Stimulated activated CD8-positive, alpha-beta memory T cell treated with anti-CD3 and anti-CD28 coated beads, Interleukin-12 subunit alpha, Interleukin-12 subunit beta, amount 100 ng/mL, for 24 hours (primary cell): ENCODE data around the gene ZDHHC7.
"Not testable (repeated sequence)": the region's sequence is repeated elsewhere in the genome, so short reads cannot be mapped to it uniquely, and the experiment has no call there.

Experiments used
- DNase-seq: peaks from one replicate; pipeline ENCODE4 v3.0.0-alpha.2; 2020; ENCODE audit errors: extremely low read depth

ZDHHC7 gene

GRCh38 chr16:85042606-85043005, 31.3 kb upstream of the ZDHHC7 start:
- no peak for DNase-seq

DNA sequence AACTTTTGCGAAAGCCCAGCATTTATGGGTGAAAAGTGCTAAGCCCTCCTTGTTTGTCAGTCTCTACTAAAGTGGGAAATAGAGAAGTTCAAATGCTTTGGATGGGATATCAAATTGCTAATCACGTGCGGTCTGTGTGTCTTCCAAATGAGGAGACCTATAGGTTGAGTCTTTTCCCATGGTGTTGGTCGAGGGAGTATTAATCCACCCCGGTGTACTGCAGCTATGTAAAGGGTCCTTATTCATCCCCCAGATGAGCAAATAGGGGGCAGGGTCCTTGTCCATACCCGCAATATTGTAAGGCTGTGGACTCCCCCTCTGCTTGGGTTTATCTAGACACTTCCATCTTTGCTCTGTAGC, 30.8 kb upstream of the ZDHHC7 start:
- DNase-seq, result no peak

DNA sequence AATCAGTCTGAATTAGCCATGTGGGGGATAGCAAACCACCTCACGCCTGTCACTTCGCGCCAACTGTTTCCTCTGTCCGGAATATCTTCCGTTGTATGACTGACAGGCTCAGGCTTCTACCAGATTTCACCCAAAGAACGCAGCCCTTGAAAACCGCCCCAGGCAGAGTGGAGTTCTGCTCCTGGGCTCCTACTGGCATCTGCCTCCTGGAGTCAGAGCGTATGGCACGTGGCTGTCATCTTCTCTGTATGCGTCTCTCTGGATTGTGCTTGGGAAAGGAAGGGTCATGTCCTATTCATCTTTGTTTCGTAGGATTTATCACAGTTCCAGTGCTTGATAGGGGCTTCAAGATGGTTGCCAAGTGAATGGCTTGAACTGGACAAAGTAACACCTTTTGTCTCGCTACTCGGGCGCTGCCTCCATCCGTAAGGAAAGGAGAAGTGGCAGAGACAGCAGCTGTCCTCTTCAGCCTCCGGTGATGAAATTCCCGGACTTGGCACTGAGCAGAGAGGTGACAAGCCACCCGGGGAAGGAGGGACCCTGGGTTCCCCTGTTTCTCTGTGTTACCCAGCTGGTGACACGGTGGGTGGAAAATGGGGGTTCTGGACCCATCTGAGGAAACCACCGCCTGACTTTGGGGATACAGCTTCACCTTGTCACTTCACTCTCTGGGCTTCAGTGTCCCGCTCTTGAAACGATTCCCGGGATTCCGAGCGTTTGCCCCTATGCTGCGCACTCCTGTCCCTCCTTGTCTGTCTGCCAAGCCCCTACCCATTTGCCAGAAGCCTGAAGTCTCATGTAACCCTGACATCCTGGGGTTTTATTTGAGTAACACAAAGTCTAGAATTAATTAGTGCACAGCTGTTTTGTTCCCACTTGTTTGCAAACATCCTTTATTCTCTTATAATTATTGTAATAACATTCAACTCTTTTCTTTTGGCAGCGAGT, 30.2 kb upstream of the ZDHHC7 start:
- no peak for DNase-seq

DNA sequence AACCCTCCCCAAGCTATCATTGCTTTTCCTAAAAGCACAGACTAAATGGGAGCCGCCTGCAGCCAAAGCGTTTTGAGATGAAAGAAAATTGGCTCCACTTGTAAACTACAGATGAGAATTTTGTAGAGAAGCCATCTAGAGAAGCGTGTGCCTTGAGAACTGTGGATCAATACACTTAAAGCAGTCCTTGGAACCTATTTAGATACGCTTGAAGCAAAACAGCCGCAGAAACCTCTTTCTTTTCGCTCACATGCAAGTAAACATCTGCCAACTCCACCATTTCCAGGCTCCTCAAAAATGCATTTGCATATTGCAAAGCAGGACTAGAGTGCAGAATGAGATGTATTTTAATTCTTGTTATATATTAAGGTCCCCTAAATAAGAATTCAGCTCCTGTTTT, 29.4 kb upstream of the ZDHHC7 start:
- no peak for DNase-seq

DNA sequence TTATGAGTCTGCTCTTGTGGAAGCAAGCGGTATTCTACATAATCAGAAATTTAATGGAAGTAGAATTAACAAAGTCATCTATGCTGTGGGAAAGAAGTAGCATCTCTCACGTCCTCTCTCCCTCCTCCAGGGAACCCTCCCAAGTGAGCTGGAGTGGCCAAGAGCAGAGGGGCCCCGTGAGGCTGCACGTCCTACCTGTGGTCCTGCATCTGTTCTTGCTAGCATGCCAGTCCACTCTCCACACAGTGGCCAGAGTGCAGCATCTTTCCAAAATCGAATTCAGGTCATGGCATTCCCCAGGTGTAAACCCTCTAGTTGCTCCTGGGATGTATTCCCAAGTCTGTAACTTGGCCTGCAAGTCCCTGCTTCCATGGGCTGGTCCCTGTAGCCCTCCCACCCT, 26.4 kb upstream of the ZDHHC7 start:
- no peak for DNase-seq

GRCh38 chr16:85037050-85037410, 25.7 kb upstream of the ZDHHC7 start:
- DNase-seq, result no peak

DNA sequence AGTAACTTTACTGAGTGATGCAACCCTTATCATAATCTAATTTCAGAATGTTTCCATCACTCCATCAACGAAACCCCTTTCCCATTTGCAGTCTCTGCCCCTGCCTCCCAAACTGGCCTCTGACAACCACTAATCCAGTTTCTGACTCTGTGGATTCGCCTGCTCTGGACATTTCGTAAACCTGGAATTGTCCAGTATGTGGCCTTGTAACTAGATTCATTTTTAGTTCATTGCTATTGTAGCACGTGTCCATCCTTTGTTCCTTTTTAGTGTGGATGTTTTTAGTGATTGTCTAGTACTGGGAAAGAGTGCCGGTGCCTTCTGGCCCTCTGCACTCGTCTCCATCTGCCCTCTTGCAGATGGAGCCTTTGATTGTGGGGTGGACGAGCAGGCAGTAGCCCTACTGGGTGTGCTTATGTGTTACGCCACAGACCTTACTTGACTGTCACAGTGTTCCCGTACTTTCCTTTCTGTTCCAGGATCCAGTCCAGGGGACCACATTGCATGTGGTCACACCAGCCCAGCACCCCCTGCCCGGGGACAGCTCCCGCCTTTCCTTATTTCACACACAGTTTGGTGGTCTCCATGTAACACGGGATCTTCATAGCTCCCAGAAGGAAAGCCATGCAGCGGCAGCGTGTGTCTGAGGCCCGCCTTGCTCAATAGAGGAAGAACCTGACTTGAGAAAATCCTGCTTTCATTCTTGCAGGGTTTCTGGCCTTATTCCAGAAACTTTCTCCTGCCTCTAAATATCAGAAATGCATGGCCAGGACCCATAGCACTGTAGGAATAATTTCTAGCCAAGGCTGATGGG, 25.1 kb upstream of the ZDHHC7 start:
- no peak for DNase-seq

DNA sequence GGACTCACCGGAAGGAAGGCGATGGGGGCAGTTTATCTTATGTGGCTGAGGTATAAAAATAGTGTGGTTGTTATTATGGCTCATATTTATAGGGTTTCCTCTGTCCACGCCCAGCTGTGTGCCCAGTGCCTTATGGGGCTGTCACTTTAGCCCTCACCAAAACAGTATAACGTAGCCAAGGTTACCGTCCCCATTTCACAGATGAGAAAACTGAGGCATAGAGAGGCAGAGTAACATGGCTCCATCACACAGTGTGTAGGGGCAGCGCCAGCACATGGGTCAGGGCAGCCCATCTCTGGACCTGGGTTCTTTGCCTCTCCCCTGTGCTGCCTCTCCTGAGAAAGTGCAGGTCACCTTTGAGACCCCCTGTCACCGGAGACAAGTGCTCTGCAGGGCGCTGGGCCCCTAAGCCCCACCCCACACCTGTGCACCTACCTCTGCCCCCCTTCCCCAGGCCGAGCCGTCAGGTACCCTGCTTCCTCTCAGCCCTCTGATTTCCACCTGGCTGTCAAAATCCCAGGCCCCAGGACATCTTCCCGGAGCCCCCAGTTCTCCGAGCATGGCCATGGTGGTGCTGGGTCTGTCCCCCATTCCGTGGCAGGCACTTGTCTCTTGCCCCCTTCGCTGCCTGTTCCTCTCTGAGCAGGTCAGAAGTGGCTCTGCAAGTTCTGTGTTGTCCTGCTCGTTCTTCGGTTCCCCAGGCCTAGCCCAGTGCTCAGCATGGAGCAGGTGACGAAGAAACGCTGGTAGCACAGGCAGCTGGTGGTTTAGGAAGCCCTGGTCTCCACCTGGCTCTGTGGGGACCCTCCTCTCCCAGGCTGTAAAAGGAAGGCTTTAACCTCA, 23.5 kb upstream of the ZDHHC7 start:
- DNase-seq, result no peak

GRCh38 chr16:85033171-85033570, 21.8 kb upstream of the ZDHHC7 start:
- DNase-seq, result no peak

DNA sequence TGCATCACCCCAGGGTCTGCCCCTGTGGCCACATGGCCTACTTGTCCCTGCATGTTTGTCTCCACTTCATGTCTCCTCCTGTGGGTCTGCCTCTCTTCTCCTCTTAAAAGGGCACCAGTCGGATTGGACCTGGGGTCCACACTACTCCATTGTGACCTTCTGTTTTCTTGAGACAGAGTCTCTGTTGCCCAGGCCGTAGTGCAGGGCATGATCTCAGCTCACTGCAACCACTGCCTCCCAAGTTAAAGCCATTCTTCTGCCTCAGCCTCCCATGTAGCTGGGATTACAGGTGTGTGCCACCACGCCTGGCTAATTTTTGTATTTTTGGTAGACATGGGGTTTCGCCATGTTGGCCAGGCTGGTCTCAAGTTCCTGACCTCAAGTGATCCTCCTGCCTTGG, 20.9 kb upstream of the ZDHHC7 start:
- not testable (repeated sequence) for DNase-seq

- DNase-seq, result no peak
Measured at GRCh38 chr16:85031451-85031850, 20.1 kb upstream of the ZDHHC7 start.

- DNase-seq, result no peak
Measured at GRCh38 chr16:85029981-85030401, 18.7 kb upstream of the ZDHHC7 start.

DNA sequence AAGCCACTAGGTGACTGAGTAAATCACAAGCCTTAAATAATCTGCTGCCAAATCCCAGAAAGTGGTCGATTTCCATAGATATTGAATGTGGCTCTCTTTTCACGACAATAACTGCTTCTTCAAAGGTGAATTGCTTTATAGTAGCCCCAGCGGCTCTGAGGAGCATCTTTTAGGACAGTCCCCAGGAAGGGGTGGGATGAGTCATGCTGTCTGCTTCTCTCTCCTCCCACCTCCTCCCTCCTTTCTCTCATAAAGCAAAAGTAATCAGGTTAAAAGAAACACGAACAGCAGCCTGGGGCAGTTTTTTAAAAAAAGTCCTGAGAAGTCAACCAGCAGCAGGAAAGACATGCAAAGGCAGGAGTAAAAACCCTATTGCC, 18.1 kb upstream of the ZDHHC7 start:
- DNase-seq, result no peak

DNA sequence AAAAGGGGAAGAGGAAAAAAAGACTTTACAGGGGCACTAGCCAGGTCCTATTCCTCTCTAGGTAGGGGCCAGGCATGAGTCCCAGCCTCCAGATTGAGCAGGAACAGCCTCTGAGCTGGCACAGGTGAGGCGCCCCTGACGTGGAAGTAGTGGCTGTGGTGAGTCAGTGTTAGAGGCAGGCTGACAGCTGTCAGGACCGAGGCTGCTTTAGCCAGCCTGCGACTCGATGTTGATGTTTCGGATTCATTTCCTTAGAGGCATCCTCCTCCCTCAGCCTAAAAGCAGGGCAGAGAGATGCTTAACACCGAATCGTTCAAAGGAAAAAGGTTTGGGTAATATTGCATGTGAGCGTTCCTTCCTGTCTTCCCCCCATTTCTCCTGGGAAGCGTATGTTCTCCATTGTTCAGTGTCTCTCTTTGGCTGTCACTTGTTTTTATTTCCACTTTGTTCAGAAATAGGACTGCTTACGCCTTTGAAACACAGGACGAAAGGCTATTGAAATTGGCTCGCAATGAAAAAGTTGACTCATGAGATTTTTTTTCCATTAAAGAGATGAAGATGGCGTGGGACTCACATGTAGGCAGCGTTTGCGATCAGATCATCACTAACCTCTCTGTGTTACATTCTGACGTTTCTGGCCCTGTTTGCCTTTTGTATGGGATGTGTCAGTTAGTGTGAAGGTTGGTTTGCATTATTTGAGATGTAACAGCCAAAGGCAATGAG, 17.5 kb upstream of the ZDHHC7 start:
- DNase-seq, result peak; percentile 28

DNA sequence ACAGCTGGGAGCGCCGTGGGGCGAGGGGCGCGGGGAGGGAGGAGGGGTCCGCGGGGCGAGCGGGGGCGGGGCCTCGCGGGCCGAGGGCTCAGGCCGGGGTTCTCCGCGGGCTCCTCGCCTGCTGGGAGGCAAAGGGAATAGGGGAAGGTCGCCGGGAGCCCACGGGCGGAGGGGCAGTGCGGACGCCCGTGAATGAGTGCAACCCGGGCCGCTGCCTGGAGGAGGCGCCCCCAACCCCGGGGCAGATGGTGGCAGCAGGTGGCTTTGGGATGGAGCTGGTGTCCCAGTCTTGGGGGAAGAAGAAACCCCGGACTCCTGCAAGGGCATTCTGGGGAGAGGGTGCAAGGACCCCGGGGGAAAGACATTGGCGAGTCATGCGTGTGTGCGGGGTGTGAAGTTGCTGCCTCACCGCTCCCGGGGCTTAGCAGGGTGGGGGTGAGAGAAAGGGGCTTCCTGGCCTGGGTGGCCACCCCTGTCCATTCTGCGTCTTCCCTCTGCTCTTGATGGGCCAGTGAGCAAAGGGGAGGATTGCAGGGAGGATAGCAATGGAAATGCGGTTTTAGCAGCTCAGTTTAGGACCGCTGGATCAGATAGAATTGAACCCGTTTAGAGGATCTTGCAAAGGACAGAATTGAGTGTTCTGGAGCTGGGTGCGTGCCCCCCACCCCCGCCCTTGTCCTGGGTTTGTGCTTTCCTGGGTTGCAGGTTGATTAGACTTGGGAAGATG, 16.8 kb upstream of the ZDHHC7 start:
- DNase-seq, result no peak

GRCh38 chr16:85027349-85027957, 16.1 kb upstream of the ZDHHC7 start, which contains the start of gene KIAA0513:
TSS of gene KIAA0513 (plus strand) at chr16:85027795. CDS start at chr16:85067072, 39,277 bp downstream.
- peak; percentile 88 for DNase-seq

GRCh38 chr16:85026703-85027102, 15.4 kb upstream of the ZDHHC7 start:
- DNase-seq, result no peak

GRCh38 chr16:85025781-85026653, 14.7 kb upstream of the ZDHHC7 start:
- DNase-seq, result no peak

DNA sequence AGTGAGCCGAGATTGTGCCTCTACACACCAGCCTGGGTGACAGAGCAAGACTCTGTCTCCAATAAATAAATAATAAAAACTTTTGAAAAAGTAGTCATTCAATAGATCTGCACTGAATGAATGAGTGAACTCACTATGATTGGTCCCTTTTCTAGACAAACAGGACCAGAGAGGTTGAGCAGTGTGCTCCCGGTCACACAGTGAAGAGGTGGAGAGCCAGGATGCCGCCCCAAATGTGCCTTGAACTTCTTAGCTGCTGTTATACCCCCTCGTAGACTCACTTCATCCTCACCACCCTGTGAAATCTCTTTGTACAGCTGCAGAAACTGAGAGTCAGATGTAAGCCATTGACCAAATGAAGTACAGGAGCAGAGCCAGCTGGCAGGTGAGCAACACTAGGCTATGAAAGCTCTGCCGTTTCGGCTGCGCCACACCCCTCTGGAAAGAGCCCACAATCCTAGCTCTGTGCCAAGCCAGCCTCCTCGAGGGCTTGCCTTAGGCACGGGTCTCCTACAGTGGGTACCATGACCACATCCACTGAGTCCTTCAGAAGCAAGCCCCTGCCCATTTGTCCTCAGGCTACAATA, 8.4 kb upstream of the ZDHHC7 start:
- DNase-seq, result no peak
